Body of pancreas (tissue), 4 donors: Measurements from ENCODE around the gene PHF3.

Source experiments
- POLR2A ChIP-seq, 3 donors: fragments of 450-650 bp; IDR thresholded peaks; one replicate each; pipeline ENCODE4 v1.6.1; 2016; ENCODE audit warnings: antibody characterized with exemption in 3 of 3, mild to moderate bottlenecking in 2 of 3
- TF ChIP-seq, protein P1 (sequence below), 7 experiments: fragments of 450-650 bp in 4 of 7; fragments of 200-600 bp in 3 of 7; sonication (generic) in 3 of 7; IDR thresholded peaks; one replicate each; pipeline ENCODE4 v1.5.1; 2016 to 2019; ENCODE audit warnings: antibody characterized with exemption in 7 of 7

DNA sequence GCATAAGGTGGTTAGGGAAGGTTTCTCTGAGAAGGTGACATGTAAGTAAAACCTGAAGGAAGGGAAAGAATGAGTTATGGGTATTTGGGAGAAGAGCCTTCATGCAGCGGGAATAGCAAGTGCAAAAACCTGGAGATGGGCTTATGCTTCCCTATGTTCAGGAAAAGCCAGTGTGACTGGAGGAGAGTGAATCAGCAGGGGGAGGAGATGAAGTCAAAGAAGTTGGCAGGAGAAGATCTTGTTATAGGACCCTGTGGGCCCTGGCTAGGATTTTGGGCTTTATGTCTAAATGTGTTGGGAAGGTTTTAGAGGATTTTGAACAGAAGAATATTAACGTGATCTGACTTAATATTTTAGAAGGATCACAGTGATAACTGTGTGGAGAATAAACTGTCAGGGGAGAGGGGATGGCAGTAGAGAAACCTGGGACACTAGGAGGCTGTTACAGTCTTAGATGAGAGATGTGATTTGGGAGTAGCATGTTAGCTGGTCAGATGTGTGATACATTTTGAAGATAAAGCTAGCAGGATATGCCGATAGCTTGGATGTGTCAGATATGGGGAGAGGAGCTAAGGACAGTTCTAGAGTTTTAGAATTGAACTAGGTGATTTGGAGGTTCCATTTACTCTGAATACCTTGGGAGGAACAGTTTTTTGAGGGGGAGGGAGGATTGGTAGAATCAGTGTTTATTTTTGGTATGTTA lies 41.0 kb downstream of the PHF3 start:
- TF ChIP-seq, protein P1, sequence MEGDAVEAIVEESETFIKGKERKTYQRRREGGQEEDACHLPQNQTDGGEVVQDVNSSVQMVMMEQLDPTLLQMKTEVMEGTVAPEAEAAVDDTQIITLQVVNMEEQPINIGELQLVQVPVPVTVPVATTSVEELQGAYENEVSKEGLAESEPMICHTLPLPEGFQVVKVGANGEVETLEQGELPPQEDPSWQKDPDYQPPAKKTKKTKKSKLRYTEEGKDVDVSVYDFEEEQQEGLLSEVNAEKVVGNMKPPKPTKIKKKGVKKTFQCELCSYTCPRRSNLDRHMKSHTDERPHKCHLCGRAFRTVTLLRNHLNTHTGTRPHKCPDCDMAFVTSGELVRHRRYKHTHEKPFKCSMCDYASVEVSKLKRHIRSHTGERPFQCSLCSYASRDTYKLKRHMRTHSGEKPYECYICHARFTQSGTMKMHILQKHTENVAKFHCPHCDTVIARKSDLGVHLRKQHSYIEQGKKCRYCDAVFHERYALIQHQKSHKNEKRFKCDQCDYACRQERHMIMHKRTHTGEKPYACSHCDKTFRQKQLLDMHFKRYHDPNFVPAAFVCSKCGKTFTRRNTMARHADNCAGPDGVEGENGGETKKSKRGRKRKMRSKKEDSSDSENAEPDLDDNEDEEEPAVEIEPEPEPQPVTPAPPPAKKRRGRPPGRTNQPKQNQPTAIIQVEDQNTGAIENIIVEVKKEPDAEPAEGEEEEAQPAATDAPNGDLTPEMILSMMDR (IDR thresholded peaks at IDR 0.05): no peak
- TF ChIP-seq POLR2A (IDR thresholded peaks at IDR 0.05): no peak
